RWPE1 (cell line): Measurements from ENCODE around the gene SIGLEC11.
"Not testable (repeated sequence)": the region's sequence is repeated elsewhere in the genome, so short reads cannot be mapped to it uniquely, and the experiment has no call there.

Experiments used
- CTCF ChIA-PET: fragments of 350-600 bp; sonication (Branson Sonifier 250); formaldehyde crosslinking; extraction: SDS; loops from one replicate; lab custom pipeline; 2021; lab: Yijun Ruan, JAX
- POLR2A ChIA-PET: fragments of 400-600 bp; formaldehyde crosslinking; extraction: SDS; loops from one replicate; lab custom pipeline; 2020; ENCODE audit warnings: antibody characterized with exemption; ENCODE audit not compliant: low non-redundant PET; lab: Yijun Ruan, JAX
- DNase-seq: peaks from one replicate; pipeline ENCODE4 v3.0.0; 2012; ENCODE audit warnings: low spot score
- H3K27ac ChIP-seq: fragments of 450-650 bp; 2 replicates; pipeline ENCODE4 v1.5.1; 2017
- TF ChIP-seq, protein P1 (sequence below): fragments of 450-650 bp; conservative IDR thresholded peaks from 2 replicates; pipeline ENCODE4 v1.5.1; 2017; ENCODE audit warnings: low read depth, mild to moderate bottlenecking

SIGLEC11 gene

DNA sequence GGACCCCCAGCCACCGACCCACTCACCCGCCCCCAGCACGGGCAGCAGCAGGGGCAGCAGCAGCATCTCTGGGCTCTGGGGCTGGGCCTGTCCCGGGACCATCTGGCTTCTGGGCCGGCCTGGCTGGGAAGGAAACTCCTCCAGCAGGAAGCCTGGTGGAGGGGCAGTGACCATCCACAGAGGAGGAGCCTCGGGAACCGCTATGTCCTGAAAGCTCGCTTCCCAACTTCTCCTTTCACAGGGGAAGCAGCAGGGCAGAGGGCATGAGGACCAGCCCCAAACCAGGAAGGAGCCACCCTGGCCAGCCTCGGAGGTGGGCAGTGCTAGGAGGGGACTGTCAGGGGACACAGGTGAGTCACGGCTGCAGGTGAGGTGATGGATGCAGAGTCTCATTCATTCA is at the start of gene SIGLEC11:
SIGLEC11 (minus strand) TSS at position 193 of the 400 bp plus-strand sequence; CDS start at position 102, 91 bp downstream.
- CTCF ChIA-PET, H3K27ac ChIP-seq, DNase-seq, POLR2A ChIA-PET: not testable (repeated sequence)

- CTCF ChIA-PET = no interaction called here
- no peak for DNase-seq
- TF ChIP-seq, protein P1, sequence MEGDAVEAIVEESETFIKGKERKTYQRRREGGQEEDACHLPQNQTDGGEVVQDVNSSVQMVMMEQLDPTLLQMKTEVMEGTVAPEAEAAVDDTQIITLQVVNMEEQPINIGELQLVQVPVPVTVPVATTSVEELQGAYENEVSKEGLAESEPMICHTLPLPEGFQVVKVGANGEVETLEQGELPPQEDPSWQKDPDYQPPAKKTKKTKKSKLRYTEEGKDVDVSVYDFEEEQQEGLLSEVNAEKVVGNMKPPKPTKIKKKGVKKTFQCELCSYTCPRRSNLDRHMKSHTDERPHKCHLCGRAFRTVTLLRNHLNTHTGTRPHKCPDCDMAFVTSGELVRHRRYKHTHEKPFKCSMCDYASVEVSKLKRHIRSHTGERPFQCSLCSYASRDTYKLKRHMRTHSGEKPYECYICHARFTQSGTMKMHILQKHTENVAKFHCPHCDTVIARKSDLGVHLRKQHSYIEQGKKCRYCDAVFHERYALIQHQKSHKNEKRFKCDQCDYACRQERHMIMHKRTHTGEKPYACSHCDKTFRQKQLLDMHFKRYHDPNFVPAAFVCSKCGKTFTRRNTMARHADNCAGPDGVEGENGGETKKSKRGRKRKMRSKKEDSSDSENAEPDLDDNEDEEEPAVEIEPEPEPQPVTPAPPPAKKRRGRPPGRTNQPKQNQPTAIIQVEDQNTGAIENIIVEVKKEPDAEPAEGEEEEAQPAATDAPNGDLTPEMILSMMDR = no peak
- POLR2A ChIA-PET = no interaction called here
- no peak overlapping the region for H3K27ac ChIP-seq
Measured at GRCh38 chr19:50008532-50008931, 47.6 kb upstream of the SIGLEC11 start.

DNA sequence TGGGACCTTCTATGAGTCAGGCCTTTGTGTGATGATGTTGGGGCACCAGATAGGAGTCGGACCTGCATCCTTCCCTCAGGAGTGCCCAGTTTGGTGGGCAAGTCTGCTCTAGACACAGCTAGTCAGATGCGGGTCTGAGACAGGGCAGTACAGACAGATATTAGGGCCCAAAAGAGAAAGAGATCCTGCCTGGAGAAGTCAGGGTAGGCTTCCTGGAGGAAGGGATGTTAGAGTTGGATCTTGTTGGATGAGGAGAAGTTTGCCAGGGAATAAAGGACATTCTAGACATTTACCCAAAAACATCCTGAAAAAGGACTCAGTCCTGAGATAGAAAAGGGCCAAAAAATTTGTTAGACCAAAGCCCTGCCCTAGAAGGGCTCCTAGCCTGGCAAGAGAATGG is 47.0 kb upstream of the SIGLEC11 start:
- TF ChIP-seq, protein P1 = no peak
- CTCF ChIA-PET = no interaction called here
- POLR2A ChIA-PET = no interaction called here
- H3K27ac ChIP-seq = no peak overlapping the region
- no peak for DNase-seq

GRCh38 chr19:50007170-50007569 is 46.2 kb upstream of the SIGLEC11 start:
- CTCF ChIA-PET = no interaction called here
- POLR2A ChIA-PET = no interaction called here
- TF ChIP-seq, protein P1 = no peak
- DNase-seq = no peak
- H3K27ac ChIP-seq = no peak overlapping the region

GRCh38 chr19:50005428-50005827 is 44.5 kb upstream of the SIGLEC11 start:
- no peak overlapping the region; the same call in 1 of the 2 replicates for H3K27ac ChIP-seq
- ChIA-PET CTCF (interaction anchor here (0.7 kb wide), 1 partner anchor 21 kb away, joined by 5 read pairs; no protein-coding TSS in a partner anchor), POLR2A (no interaction called here)
- no peak for DNase-seq
- TF ChIP-seq, protein P1 = no peak

- peak; percentile 91 for DNase-seq
- TF ChIP-seq, protein P1 = no peak
- ChIA-PET CTCF (no interaction called here), POLR2A (no interaction called here)
- H3K27ac ChIP-seq = peak overlapping the region; percentile 78
Measured at GRCh38 chr19:50003810-50004419, 42.9 kb upstream of the SIGLEC11 start.

DNA sequence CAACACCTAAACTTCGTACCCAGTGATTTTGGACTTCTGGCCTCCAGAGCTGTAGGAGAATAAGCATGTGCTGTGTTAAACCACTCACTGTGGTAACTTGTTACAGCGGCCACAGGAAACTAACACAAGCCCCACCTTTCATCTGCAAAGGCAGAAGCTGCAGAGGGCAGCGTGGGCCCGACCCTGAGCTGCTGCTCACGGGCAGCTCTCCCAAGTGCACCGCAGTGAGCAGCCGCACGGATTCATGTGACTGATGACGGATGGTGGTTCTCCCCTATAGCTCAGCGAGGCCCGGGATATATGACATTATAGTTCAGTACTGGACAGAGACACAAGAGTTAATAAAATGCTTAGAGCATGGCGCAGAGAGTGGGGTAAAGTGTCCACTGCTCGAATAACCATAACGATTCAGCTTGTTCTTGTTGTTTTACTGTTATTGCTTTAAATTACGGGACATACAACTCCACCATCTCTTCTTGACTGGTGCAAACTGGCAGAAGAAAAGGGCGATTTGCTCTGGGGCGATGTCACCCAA is 42.3 kb upstream of the SIGLEC11 start:
- H3K27ac ChIP-seq = peak overlapping the region; percentile 78
- ChIA-PET POLR2A (no interaction called here), CTCF (no interaction called here)
- no peak for DNase-seq
- TF ChIP-seq, protein P1 = no peak
